ENCODE measurements around the gene FSTL4. TPM values are rescaled to one million over a fixed set of nuclear protein-coding genes. Genes with fewer than 3 reads are reported as not detected.
A peak's percentile ranks its signal among the peaks of the same experiment; 100 is the strongest.

FSTL4 gene
- total RNA-seq, 2 donors from 2014 or later, result not detected

DNA sequence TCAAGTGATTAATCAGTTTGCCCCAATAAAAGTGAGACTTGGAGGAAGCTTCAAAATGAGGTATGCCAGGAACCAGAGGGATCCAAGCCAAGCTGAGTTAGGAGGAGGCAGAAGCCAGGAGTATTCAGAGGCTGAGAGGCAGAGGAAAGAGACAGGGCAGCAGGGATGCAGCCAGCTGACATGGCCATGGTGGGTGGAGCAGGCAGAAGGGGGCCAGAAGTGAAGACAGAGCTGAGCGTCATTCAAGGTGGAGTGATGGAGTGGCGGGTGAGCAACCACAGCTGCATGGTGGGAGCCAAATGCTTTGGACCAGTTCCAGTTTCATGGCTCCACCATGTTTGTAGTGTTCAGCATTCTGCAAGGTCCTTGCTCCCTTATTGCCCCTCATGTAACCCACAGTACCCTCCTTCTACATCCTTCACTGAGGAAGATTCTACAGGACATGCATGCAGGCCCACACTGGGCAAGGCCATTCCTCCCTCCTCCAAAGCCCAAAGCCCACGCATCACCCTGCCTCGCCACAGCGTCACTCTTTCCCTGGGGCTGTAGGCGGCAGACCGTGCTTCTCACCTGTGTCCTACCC lies 100.6 kb downstream of the FSTL4 start:
- Mint-ChIP-seq H3K36me3 (no peaks in the 10 kb centered on the region), H3K9me3 (no peaks in the 10 kb centered on the region), H3K27ac (no peak overlapping the region)
- ATAC-seq (no peak), DNase-seq (ENCODE audit: low spot score in 2 of 2) (no peak)

DNA sequence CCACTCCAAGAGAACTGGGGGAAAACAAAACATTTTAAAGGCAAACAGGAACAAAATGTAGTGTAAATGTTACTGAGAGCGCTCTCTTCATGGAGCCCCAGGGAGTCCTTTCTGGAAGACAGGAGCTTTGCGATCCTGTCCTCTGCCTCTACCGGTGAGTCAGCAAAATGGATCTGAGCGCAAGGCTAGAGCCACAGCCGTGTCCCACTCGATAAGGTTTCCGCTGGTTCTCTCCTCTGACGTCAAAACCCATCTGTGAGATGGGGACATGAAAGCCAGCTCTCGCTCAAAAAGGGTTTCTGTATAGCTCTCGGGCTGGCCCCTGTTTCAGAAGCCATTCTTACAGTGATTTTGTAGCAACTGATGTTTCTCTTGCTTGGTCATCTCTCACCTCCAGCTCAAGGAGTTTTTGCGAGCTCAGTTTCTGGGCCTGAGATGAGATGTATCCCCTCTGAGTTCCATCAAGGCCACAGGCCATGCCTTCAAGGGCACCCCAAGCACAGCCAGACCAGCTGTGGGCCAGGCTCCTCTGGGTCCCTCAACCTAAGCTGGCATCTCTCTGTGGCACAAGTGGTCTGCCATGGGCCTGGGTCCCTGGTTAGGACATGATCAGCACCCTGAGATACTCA lies 101.6 kb downstream of the FSTL4 start:
- no peak overlapping the region for H3K27ac Mint-ChIP-seq

DNA sequence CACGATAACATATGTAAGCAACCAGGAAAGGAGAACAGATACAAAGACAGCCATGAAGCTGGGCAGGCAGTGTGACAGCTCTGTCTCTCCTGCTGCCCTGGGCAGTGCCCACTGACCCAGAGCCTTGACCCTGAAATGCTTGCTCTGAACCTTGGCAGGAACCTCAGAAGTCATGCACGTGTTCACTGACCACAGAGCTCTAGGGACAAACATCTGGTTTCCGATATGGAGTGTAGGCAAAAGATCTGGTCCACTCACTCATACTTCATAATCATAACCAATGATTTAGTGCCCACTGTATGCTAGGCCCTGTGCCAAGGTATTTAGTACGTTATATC lies 102.6 kb downstream of the FSTL4 start:
- Mint-ChIP-seq H3K36me3 (no peaks in the 10 kb centered on the region), H3K9me3 (no peaks in the 10 kb centered on the region), H3K27ac (no peak overlapping the region)
- ATAC-seq (no peak), DNase-seq (ENCODE audit: low spot score in 2 of 2) (no peak)

More for the DNA sequence above, 101.6 kb downstream of the FSTL4 start:
- Mint-ChIP-seq H3K9me3 (no peaks in the 10 kb centered on the region), H3K36me3 (no peaks in the 10 kb centered on the region)
- DNase-seq (ENCODE audit: low spot score in 2 of 2) (no peak), ATAC-seq (no peak)

DNA sequence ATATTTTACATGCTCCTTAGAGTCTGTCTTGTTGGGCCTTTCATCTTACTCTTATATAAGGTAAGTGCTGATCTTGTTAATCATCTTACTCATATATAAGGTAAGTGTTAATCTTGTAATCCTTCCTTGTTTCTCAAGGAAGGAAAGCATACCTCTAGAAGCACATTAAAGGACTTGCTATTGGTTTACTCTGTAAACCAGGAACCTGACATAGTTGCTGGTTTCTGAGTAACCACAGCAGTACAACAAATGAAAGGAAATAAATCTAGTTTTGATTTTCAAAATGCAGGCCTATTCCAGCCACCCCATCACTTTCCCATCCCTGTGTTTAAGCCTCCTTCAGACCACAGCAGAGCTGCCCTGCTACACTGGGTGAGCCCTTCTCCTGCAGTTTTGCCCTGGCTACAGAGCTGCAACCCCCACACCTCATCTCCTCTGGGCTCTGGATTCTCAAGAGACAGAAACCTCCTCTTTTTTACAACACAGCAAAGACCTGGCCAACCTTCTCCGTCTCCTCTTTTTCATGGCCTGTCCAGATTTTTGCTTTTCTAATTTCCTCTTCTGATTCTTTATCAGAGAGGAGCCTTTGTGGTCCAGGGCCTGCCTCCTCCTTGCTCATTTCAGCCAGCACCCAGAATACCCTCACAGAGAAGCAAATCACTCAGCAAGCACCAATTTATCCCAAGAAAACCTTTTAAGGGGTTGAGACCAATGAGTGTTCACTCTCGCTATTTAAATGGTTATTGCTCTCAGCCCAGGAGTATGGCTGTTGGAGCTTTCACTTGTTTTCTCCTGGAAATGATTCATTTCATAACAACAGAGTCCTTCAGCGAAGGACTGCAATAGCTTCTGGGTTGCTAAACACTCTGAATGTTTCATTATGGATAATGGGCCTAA lies 103.2 kb downstream of the FSTL4 start:
- no peaks in the 10 kb centered on the region for H3K36me3 Mint-ChIP-seq
- no peaks in the 10 kb centered on the region for H3K9me3 Mint-ChIP-seq
- DNase-seq (ENCODE audit: low spot score in 2 of 2) (no peak), ATAC-seq (peak in 1 of 2 donors; percentile 71)
- H3K27ac Mint-ChIP-seq, result no peak overlapping the region

DNA sequence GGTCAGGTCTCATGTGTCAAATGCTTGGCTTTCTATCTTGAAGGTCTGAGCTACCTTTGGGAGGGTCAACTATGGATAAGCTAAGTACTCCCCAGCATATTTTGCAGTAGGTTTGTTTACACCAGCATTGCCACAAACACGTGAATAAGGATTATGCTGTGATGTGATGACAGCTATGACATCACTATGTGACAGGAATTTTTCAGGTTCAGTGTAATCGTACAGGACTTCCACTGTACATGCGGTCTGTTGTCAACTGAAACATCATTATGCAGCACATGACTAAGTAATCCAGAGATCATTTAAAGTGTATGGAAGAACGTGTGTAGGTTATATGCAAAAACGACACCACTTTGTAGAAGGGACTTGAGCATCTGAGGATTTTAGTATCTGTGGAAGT lies 104.0 kb downstream of the FSTL4 start:
- no peak overlapping the region for H3K27ac Mint-ChIP-seq
- ATAC-seq (no peak), DNase-seq (ENCODE audit: low spot score in 2 of 2) (no peak)
- no peaks in the 10 kb centered on the region for H3K36me3 Mint-ChIP-seq
- no peaks in the 10 kb centered on the region for H3K9me3 Mint-ChIP-seq

DNA sequence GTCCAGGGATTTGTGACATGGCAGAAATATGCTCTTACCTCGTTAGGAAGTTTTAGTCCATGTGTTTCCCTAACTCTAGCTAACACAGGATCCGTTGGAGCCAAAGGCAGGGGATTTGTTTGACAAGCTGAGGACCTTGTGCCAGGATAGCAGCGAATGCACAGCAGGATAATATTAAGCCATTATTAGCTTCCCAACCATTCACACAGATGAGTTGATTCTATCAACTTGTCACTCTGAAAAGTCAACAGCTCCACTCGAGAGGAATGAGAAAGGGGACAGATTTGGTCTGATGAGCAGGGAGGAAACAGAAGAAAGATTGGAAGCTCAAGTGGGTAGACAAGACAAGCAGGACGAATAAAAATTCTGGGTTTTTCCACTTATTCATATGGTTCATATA lies 106.2 kb downstream of the FSTL4 start:
- H3K27ac Mint-ChIP-seq, result no peak overlapping the region
- no peak for DNase-seq (ENCODE audit: low spot score in 2 of 2)
- H3K36me3 Mint-ChIP-seq, result no peaks in the 10 kb centered on the region
- H3K9me3 Mint-ChIP-seq, result no peaks in the 10 kb centered on the region
- ATAC-seq, result no peak

DNA sequence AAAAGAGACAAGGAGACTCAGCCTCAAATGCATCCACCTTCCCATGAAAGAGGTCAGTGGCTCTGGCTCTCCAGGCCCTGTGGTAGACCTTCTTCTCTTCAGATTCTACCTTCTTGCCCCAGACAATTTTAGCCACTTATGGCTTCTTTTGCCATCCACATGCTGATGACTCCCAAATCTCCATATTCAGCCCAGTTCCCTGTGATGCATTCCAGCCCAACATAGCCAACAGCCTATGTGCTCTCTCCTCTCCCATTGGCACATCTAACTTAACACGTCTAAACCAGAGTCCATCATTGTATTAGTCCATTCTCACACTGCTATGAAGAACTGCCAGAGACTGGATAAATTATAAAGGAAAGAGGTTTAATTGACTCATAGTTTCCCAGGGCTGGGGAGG lies 108.8 kb downstream of the FSTL4 start:
- ATAC-seq (no peak), DNase-seq (ENCODE audit: low spot score in 2 of 2) (no peak)
- Mint-ChIP-seq H3K9me3 (no peaks in the 10 kb centered on the region), H3K36me3 (no peaks in the 10 kb centered on the region), H3K27ac (no peak overlapping the region)

DNA sequence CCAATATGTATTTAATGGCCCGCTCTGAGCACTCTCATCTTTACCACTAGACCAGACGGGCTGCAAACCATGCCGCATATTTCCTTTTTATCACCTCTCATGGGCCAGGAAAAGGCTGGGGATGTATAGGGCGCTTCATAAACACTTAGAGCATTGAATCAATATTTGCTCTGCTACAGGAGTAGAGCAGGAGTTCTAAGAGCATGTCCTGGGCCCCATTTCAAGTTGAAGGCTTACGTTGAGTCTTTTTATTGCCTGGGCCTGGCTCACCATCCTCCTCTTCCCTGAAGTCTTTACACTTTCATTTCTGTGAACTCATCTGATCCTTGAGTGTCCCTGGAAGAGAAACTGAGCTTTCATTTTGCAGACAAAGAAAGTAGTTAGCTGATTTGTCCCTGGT lies 112.4 kb downstream of the FSTL4 start:
- Mint-ChIP-seq H3K27ac (no peak overlapping the region), H3K9me3 (no peaks in the 10 kb centered on the region), H3K36me3 (no peaks in the 10 kb centered on the region)
- DNase-seq (ENCODE audit: low spot score in 2 of 2) (no peak), ATAC-seq (no peak)

DNA sequence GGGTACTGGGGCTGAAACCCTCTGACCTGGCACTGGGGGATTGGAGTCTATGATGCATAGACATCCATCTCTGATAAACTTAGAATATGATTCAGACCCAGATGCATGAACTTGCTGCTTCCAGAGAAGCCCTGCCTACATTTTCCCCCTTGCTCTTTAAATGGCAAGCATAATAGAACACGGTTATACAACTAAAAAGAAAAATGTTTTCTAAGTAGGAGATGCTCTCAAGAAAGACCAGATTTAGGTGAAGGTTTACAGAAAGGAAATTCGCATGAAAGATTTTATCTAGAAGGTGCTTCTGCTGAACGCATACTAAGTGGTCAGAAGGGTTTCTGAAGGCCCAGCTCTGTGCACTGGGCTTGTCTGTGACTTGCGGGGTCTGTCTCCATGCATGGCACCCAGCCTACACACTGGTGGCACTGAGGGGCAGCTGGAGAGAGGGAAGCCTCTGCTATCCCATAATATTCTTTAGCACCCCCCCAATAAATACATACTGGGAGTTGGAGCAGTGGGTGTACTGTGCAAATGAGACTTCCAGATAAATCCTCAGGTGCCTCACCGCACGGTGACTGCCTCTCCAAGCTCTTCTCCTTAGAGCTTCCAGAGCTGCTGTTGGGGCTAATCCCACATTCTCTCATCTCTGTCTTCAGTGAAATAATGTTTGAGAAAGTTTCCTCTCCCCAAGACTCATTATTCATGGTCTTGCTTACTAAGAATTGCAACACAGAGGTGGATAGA lies 114.6 kb downstream of the FSTL4 start:
- Mint-ChIP-seq H3K36me3 (no peaks in the 10 kb centered on the region), H3K9me3 (no peaks in the 10 kb centered on the region), H3K27ac (no peak overlapping the region)
- DNase-seq (ENCODE audit: low spot score in 2 of 2), result no peak
- no peak for ATAC-seq

DNA sequence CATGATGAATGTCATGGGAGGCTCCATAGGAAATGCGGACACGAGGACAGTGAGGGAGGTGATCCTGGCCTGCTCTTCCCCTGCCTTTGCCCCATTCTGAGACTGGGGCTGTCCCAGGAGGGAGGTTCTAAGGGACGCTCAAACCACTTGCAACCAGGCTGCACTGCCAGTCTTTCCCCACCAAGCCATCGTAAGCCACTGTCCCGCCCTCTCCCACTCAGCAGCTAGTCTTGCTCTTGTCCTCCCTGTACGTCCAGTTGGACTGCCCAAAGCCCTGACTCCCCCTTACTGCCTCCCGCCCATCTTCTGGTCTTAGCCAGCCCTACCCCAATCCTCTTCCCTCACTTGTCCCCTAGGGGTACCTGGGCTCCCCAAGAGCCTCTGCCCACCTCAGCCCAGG lies 115.7 kb downstream of the FSTL4 start:
- H3K27ac Mint-ChIP-seq, result no peak overlapping the region
- no peaks in the 10 kb centered on the region for H3K36me3 Mint-ChIP-seq
- H3K9me3 Mint-ChIP-seq, result no peaks in the 10 kb centered on the region
- no peak for DNase-seq (ENCODE audit: low spot score in 2 of 2)
- ATAC-seq, result no peak

DNA sequence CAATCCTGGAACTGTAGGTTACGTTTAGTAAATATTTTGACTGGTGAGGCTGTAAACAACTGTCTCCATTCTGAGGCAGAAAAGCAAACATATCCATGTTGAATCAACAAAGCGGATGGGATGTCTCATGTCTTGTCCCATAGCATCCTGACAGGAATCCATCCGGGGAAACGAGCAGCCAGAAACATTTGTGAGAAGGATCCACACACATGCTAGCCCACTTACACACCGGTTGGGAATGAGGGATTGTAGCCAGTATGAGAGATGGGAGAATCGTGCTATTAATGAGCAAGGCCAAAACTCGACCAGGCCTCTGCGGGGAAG lies 117.5 kb downstream of the FSTL4 start:
- ATAC-seq (no peak), DNase-seq (ENCODE audit: low spot score in 2 of 2) (no peak)
- Mint-ChIP-seq H3K36me3 (peaks cover 0 to 4% of the 10 kb centered on the region in 2 donors), H3K27ac (no peak overlapping the region), H3K9me3 (peaks cover 3 to 9% of the 10 kb centered on the region in 2 donors)

DNA sequence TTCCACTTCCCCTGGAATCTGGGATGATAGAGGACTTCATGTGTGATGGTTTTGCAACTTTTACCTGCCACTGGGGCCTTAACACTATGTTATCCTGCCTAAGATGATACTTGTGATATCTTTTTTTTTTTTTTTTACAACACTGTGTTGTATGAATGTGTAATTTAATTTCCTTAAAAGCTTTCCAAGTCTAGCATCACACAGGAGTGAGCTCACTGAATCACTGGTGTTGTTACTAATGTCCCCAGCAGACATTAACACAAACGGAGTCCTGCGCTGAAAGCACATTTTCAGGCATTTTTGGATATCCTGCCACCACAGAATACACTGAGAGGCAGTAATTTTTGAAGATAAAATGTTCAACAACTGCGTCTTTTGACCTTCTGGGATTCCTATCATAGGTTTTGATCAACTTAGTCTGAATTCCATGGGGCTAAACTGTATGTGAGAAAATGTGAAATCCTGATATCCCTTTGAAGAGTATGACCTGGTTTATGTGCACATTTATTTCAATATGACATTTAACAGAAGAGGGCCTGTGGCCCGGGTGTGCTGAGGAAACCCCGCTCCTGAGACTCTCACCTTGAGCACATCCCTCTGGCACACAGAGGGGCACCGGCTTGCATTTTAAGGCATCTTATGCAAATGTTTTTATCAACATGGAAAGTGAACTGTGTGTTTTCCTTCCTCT lies 118.0 kb downstream of the FSTL4 start:
- DNase-seq (ENCODE audit: low spot score in 2 of 2), result no peak
- peaks cover 3 to 11% of the 10 kb centered on the region in 2 donors for H3K9me3 Mint-ChIP-seq
- no peak overlapping the region for H3K27ac Mint-ChIP-seq
- no peak for ATAC-seq
- H3K36me3 Mint-ChIP-seq, result peaks cover 0 to 5% of the 10 kb centered on the region in 2 donors

DNA sequence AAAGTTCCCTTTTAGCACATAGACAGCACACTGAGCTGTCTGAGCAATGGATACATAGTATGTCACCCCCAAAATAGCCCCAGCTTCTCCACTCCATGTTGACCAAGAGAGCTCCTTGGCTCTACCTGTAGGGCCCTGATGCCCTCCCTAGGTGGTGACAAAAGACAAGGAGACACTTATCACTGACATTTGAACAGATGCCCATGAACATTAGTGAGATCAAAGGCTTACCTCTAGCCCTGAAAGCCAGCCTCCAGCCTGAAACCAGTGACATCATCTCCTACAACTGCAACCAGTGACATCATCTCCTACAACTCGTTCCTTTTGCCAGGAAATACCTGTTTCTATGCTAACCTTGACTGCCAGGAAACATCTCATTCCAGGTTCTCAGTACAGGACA lies 122.7 kb downstream of the FSTL4 start:
- peaks cover 0 to 5% of the 10 kb centered on the region in 2 donors for H3K36me3 Mint-ChIP-seq
- ATAC-seq, result peak; percentile 52 to 99
- no peak overlapping the region for H3K27ac Mint-ChIP-seq
- H3K9me3 Mint-ChIP-seq, result peaks cover 3 to 11% of the 10 kb centered on the region in 2 donors
- peak in 1 of 2 donors; percentile 22 for DNase-seq (ENCODE audit: low spot score in 2 of 2)

DNA sequence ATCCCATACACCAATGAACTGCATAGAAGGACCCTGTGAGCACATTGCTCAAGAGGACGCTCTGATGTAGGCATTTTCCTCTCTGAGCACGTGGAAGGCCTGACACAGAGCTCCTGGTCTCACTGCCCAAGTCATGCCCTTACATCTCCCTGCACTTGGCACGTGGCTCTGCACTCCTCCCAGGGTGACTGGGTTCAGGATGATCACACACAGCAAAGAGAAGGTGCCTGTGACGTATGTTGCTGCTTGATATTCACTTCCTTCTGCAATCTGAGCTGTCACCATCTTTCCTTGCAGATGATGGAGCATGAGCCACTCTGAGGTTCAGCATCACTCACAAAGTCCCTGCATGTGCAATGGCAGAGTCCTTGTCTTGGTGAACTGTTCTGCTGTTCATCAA lies 125.2 kb downstream of the FSTL4 start:
- H3K36me3 Mint-ChIP-seq, result peaks cover 0 to 5% of the 10 kb centered on the region in 2 donors
- H3K27ac Mint-ChIP-seq, result no peak overlapping the region
- peaks cover 3 to 11% of the 10 kb centered on the region in 2 donors for H3K9me3 Mint-ChIP-seq
- ATAC-seq, result no peak
- DNase-seq (ENCODE audit: low spot score in 2 of 2), result no peak

DNA sequence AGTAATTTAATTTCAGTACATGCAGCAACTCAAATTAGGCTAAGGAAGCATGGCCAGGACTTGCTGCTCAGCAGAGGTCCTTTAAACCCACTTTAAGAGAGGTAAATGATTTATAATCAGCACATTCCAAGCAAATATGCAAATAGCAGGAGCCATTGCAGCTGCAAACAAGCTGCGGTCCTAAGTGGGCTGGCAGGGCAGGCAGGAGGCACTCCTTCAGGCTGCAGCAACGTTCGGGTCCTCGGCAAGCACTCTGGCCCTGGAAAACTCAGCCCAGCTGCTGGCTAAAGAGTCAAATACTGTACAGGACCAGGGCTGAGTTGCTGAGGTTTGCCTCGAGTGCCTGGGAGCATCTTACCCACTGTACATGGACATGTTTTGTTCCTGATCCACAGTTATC lies 126.9 kb downstream of the FSTL4 start:
- DNase-seq (ENCODE audit: low spot score in 2 of 2) (no peak), ATAC-seq (no peak)
- peaks cover 0 to 5% of the 10 kb centered on the region in 2 donors for H3K36me3 Mint-ChIP-seq
- H3K27ac Mint-ChIP-seq, result no peak overlapping the region
- H3K9me3 Mint-ChIP-seq, result peaks cover 3 to 7% of the 10 kb centered on the region in 2 donors

DNA sequence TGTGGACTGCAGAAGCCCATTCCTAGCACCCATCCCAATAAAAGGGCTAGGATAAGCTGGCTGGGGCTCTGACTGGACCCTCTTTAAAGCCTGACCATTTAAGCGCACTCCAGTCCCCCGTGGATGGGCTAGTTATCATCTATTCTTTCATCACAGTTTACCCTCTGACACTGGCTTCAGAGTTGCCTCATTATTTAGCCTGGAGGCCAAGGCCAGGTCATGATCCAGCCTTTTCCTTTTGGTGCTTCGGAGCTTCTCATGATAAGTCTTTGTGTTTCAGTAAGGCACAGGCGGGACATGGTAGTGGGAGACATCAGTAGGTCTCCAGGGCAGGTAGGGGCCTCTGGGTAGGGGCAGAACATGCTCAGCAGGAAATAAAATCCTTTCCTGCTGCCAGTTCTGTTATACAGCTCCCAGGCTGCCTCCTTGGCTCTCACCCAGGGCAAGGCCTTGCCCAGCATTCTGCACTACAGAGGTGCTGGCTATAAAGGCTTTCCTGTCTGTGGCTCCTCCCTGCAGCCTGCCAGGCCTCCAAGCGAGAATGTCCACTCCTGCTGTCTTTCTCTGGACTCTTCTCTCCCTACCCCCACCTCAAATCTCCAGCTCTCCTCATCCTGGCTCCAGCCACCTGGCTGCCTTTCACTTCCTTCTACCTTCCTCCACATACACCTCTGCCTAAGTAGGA lies 128.8 kb downstream of the FSTL4 start:
- Mint-ChIP-seq H3K9me3 (no peaks in the 10 kb centered on the region), H3K27ac (no peak overlapping the region), H3K36me3 (no peaks in the 10 kb centered on the region)
- DNase-seq (ENCODE audit: low spot score in 2 of 2) (no peak), ATAC-seq (no peak)
